SK-N-SH treated with all-trans-retinoic acid at 6 μM for 48 hours (cell line): Measurements from ENCODE around the gene TMEM178B.

Experiments
- ATAC-seq: fragments of 200-7000 bp; cut with Tn5 transposase; 3 replicates; pipeline ENCODE4 v1.9.1; 2020; ENCODE audit warnings: mild to moderate bottlenecking, moderate library complexity
- ARNTL ChIP-seq: fragments of 450-650 bp; formaldehyde crosslinking; IDR thresholded peaks from 2 replicates; pipeline ENCODE4 v1.5.0; 2020; ENCODE audit warnings: low read depth, mild to moderate bottlenecking, moderate library complexity, borderline replicate concordance
- BACH2 ChIP-seq: fragments of 250-450 bp; sonication (Bioruptor Pico); IDR thresholded peaks from 2 replicates; pipeline ENCODE4 v1.9.0; 2021; ENCODE audit warnings: mild to moderate bottlenecking, borderline replicate concordance
- CREB5 ChIP-seq: fragments of 250-450 bp; sonication (Bioruptor Pico); IDR thresholded peaks from 2 replicates; pipeline ENCODE4 v1.5.1; 2020; ENCODE audit warnings: low read depth, mild to moderate bottlenecking, moderate library complexity
- CSDC2 ChIP-seq: fragments of 250-450 bp; sonication (Bioruptor Pico); IDR thresholded peaks from 2 replicates; pipeline ENCODE4 v1.5.0; 2020; ENCODE audit warnings: mild to moderate bottlenecking, moderate library complexity
- CSRNP3 ChIP-seq: fragments of 250-450 bp; sonication (Bioruptor Pico); IDR thresholded peaks from 2 replicates; pipeline ENCODE4 v1.5.1; 2021; ENCODE audit warnings: mild to moderate bottlenecking, moderate library complexity
- ESRRG ChIP-seq: fragments of 250-450 bp; sonication (Bioruptor Pico); IDR thresholded peaks from 2 replicates; pipeline ENCODE4 v1.6.1; 2021; ENCODE audit warnings: mild to moderate bottlenecking
- GLIS3 ChIP-seq: fragments of 250-450 bp; sonication (Bioruptor Pico); IDR thresholded peaks from 2 replicates; pipeline ENCODE4 v1.5.0; 2020; ENCODE audit warnings: mild to moderate bottlenecking, moderate library complexity
- ISL1 ChIP-seq: fragments of 250-450 bp; sonication (Bioruptor Pico); IDR thresholded peaks from 2 replicates; pipeline ENCODE4 v2.1.2; 2022; ENCODE audit warnings: mild to moderate bottlenecking, moderate library complexity
- OSR1 ChIP-seq: fragments of 250-450 bp; sonication (Bioruptor Pico); IDR thresholded peaks from 2 replicates; pipeline ENCODE4 v1.8.0; 2022; ENCODE audit warnings: moderate library complexity, mild to moderate bottlenecking, inconsistent platforms
- PATZ1 ChIP-seq: fragments of 250-450 bp; sonication (Bioruptor Pico); IDR thresholded peaks from 2 replicates; pipeline ENCODE4 v1.8.0; 2020; ENCODE audit warnings: mild to moderate bottlenecking, moderate library complexity, borderline replicate concordance
- POU6F1 ChIP-seq: fragments of 250-450 bp; sonication (Bioruptor Pico); IDR thresholded peaks from 2 replicates; pipeline ENCODE4 v1.8.0; 2021; ENCODE audit warnings: low read depth, mild to moderate bottlenecking, moderate library complexity, borderline replicate concordance
- PPARA ChIP-seq: fragments of 250-450 bp; sonication (Bioruptor Pico); IDR thresholded peaks from 2 replicates; pipeline ENCODE4 v1.5.0; 2020; ENCODE audit warnings: mild to moderate bottlenecking, borderline replicate concordance
- RARB ChIP-seq: fragments of 250-450 bp; sonication (Bioruptor Pico); IDR thresholded peaks from 2 replicates; pipeline ENCODE4 v1.8.0; 2021; ENCODE audit warnings: mild to moderate bottlenecking, moderate library complexity
- SNAI2 ChIP-seq: fragments of 250-450 bp; sonication (Bioruptor Pico); IDR thresholded peaks from 2 replicates; pipeline ENCODE4 v1.5.0; 2020; ENCODE audit warnings: mild to moderate bottlenecking, moderate library complexity
- TCF4 ChIP-seq: fragments of 250-450 bp; sonication (Bioruptor Pico); IDR thresholded peaks from 2 replicates; pipeline ENCODE4 v1.8.0; 2021; ENCODE audit warnings: mild to moderate bottlenecking, moderate library complexity, borderline replicate concordance
- TOX ChIP-seq: fragments of 250-450 bp; sonication (Bioruptor Pico); IDR thresholded peaks from 2 replicates; pipeline ENCODE4 v1.8.0; 2021; ENCODE audit warnings: mild to moderate bottlenecking, moderate library complexity, borderline replicate concordance
- TSHZ2 ChIP-seq: fragments of 250-450 bp; sonication (Bioruptor Pico); IDR thresholded peaks from 2 replicates; pipeline ENCODE4 v1.5.0; 2020; ENCODE audit warnings: mild to moderate bottlenecking, moderate library complexity
- ZC3H10 ChIP-seq: fragments of 250-450 bp; sonication (Bioruptor Pico); IDR thresholded peaks from 2 replicates; pipeline ENCODE4 v1.5.1; 2021; ENCODE audit warnings: mild to moderate bottlenecking, moderate library complexity
- ZFP3 ChIP-seq: fragments of 250-450 bp; sonication (Bioruptor Pico); IDR thresholded peaks from 2 replicates; pipeline ENCODE4 v1.5.0; 2020; ENCODE audit warnings: mild to moderate bottlenecking, moderate library complexity
- ZFP30 ChIP-seq: fragments of 450-650 bp; formaldehyde crosslinking; IDR thresholded peaks from 2 replicates; pipeline ENCODE4 v1.5.0; 2022; ENCODE audit warnings: mild to moderate bottlenecking, moderate library complexity
- ZNF565 ChIP-seq: fragments of 450-650 bp; formaldehyde crosslinking; conservative IDR thresholded peaks from 2 replicates; pipeline ENCODE4 v1.5.0; 2020; ENCODE audit warnings: low read depth, mild to moderate bottlenecking, moderate library complexity
- ZNF70 ChIP-seq: fragments of 450-650 bp; formaldehyde crosslinking; IDR thresholded peaks from 2 replicates; pipeline ENCODE4 v1.5.0; 2020; ENCODE audit warnings: mild to moderate bottlenecking, moderate library complexity
- ZNF8 ChIP-seq: fragments of 450-650 bp; formaldehyde crosslinking; IDR thresholded peaks from 2 replicates; pipeline ENCODE4 v1.5.0; 2020; ENCODE audit warnings: mild to moderate bottlenecking, moderate library complexity

The TMEM178B gene

GRCh38 chr7:141490474-141490873, 416.6 kb downstream of the TMEM178B start (continued):
- TF ChIP-seq CSRNP3 (CRISPR knock-in tag) (no peak), ZFP3 (no peak), CSDC2 (CRISPR knock-in tag) (no peak), ISL1 (no peak), RARB (no peak)

GRCh38 chr7:141495057-141495456, 421.2 kb downstream of the TMEM178B start:
- TF ChIP-seq BACH2 (CRISPR knock-in tag): no peak
- TF ChIP-seq GLIS3 (CRISPR knock-in tag): no peak
- no peak for TF ChIP-seq ZC3H10
- TF ChIP-seq TSHZ2 (CRISPR knock-in tag): no peak
- TF ChIP-seq TOX: no peak
- no peak for TF ChIP-seq PPARA (CRISPR knock-in tag)
- no peak for TF ChIP-seq CSRNP3 (CRISPR knock-in tag)
- TF ChIP-seq ISL1: no peak
- TF ChIP-seq ZNF8 (CRISPR knock-in tag): no peak
- no peak for TF ChIP-seq POU6F1 (CRISPR knock-in tag)
- TF ChIP-seq ARNTL (CRISPR knock-in tag): no peak
- no peak for TF ChIP-seq ZFP30 (CRISPR knock-in tag)
- no peak for TF ChIP-seq SNAI2 (CRISPR knock-in tag)
- TF ChIP-seq TCF4 (CRISPR knock-in tag): no peak
- TF ChIP-seq ZNF70 (CRISPR knock-in tag): no peak
- no peak for TF ChIP-seq PATZ1

GRCh38 chr7:141497391-141497790, 423.5 kb downstream of the TMEM178B start:
- no peak for ATAC-seq
- TF ChIP-seq ZNF565: no peak
- TF ChIP-seq ZNF8 (CRISPR knock-in tag): no peak
- TF ChIP-seq ESRRG (CRISPR knock-in tag): no peak
- no peak for TF ChIP-seq TOX
- no peak for TF ChIP-seq ARNTL (CRISPR knock-in tag)
- no peak for TF ChIP-seq CREB5 (CRISPR knock-in tag)
- TF ChIP-seq ZNF70 (CRISPR knock-in tag): no peak
- TF ChIP-seq PPARA (CRISPR knock-in tag): no peak
- TF ChIP-seq OSR1 (CRISPR knock-in tag): no peak
- TF ChIP-seq ZFP3: no peak
- TF ChIP-seq POU6F1 (CRISPR knock-in tag): no peak

More at GRCh38 chr7:141495057-141495456, 421.2 kb downstream of the TMEM178B start:
- no peak for ATAC-seq
